ENCODE data around the gene CPTP.

GRCh38 chr1:1282998-1283397 lies 41.6 kb upstream of the CPTP start:
- TF ChIP-seq CTCF (IDR thresholded peaks at IDR 0.05) (no peak), POLR2A (IDR thresholded peaks at IDR 0.05) (no peak)

Measured in prostate gland (tissue), 2 donors.